ENCODE measurements around the gene NCAPD3.

Gene NCAPD3

DNA sequence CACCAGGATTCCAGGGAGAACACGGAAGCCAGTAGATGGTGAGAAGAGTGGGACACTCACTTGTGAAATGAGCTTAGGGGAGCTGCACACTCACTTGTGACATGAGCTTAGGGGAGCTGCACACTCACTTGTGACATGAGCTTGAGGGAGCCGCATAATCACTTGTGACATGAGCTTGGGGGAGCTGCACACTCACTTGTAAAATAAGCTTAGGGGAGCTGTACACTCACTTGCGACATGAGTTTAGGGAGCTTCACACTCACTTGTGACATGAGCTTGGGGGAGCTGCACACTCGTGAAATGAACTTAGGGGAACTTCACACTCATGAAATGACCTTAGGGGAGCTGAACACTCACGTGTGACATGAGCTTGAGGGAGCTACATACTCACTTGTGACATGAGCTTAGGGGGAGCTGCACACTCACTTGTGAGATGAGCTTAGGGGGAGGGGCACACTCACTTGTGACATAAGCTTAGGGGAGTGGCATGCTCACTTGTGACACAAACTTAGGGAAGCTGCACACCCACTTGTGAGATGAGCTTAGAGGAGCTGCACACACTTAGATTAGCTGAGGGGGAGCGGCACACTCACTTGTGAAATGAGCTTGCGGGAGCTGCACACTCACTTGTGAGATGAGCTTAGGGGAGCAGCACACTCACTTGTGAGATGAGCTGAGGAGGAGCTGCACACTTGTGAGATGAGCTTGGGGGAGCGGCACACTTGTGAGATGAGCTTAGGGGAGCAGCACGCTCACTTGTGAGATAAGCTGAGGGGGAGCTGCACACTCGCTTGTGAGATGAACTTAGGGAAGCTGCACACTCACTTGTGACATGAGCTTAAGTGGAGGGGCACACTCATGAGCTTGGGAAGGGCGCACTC, 59.0 kb downstream of the NCAPD3 start:
- in situ Hi-C loops (cut with MboI; ENCODE audit: low sequenced_read_pairs): no loop called here

DNA sequence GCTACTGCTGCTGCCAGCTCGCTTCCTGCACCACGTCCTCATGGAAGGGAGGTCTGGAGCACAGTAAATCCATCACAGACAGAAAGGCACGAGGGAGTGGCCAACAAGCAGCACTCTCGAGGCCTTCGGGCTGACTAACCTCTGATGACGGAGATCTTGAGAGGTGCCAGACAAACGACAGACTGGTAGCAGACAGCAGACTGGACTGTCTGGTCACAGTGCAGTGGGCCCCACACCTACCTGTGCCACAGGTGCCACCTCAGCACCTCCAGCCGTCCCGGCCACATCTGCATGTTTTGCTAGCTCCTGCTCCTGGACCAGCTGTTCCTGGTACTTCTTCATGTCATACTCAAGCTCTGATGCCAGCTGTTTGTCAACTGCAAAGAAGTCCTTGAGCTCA, 64.1 kb downstream of the NCAPD3 start:
- in situ Hi-C loops (cut with MboI; ENCODE audit: low sequenced_read_pairs): no loop called here

DNA sequence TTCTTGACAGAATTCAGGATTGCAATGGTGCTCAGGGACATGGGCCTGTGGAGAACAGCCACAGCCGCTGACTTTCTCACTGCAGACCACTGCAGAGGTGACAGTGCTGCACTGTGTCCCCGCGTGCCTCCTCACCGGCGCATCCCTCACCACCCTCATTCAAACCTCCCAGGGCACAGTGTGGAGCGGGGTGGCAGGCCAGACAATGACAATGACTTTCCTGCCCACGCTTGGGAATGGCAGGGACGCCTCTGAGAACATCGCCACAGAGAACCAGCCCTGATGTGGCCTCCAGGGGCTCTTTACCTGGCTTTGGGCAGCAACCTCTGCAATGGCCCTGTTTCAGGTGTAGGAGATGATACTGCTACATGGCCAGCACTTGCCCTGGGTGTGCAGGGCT, 65.7 kb downstream of the NCAPD3 start:
- in situ Hi-C loops (cut with MboI; ENCODE audit: low sequenced_read_pairs): no loop called here

GRCh38 chr11:134157451-134157850, 66.3 kb downstream of the NCAPD3 start:
- in situ Hi-C loops (cut with MboI; ENCODE audit: low sequenced_read_pairs): no loop called here

DNA sequence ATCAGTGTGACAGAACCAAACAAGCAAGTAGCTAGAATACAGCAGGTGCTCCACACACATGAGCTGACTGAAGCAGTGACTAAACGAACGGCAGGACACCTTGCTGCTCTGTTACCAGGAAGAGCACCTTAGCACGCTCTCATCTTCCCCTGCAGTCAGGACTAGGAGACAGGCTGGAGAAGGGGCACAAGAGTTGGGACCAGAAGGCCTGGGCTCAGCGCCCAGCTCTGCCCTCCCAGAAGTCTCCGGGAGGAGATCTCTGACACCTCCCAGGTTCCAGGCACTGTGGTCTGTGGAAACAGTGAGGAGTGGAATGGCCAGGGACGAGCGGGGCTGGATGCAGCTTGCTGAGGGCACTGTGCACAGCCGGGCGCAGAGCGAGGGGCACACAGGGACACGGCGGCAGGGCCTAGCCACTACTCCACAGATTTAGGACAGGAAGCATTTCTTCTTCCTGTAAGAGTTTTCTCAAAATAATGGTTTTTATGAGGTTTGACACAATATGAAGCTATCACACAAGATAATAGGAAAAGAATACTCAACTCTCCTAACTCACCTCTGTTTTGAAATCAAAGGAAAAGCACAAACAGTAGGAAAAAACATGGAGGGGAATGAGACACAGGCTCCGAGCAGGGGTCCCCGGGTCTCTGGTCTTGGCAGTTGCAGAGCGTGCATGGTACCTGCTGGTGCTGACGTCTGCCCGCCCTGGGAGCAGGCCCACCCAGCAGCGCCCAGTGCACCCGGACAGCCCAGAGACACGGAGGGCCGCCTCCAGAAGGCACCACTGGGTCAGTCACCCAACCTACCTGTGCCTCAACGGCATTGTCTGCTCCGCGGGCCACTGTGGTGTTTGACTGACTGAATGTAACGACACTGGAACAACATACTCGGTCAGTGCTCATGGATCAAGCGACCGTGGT, 67.6 kb downstream of the NCAPD3 start:
- in situ Hi-C loops (cut with MboI; ENCODE audit: low sequenced_read_pairs): no loop called here

GRCh38 chr11:134155456-134155855, 68.3 kb downstream of the NCAPD3 start:
- in situ Hi-C loops (cut with MboI; ENCODE audit: low sequenced_read_pairs): no loop called here

GRCh38 chr11:134154441-134154840, 69.3 kb downstream of the NCAPD3 start:
- in situ Hi-C loops (cut with MboI; ENCODE audit: low sequenced_read_pairs): no loop called here

GRCh38 chr11:134153147-134153905, 70.4 kb downstream of the NCAPD3 start:
- in situ Hi-C loops (cut with MboI; ENCODE audit: low sequenced_read_pairs): no loop called here

- in situ Hi-C loops (cut with MboI; ENCODE audit: low sequenced_read_pairs): no loop called here
These were observed 71.1 kb downstream of the NCAPD3 start for GRCh38 chr11:134152696-134153095.

- in situ Hi-C loops (cut with MboI; ENCODE audit: low sequenced_read_pairs): no loop called here
These were observed 72.6 kb downstream of the NCAPD3 start for GRCh38 chr11:134151083-134151747.

DNA sequence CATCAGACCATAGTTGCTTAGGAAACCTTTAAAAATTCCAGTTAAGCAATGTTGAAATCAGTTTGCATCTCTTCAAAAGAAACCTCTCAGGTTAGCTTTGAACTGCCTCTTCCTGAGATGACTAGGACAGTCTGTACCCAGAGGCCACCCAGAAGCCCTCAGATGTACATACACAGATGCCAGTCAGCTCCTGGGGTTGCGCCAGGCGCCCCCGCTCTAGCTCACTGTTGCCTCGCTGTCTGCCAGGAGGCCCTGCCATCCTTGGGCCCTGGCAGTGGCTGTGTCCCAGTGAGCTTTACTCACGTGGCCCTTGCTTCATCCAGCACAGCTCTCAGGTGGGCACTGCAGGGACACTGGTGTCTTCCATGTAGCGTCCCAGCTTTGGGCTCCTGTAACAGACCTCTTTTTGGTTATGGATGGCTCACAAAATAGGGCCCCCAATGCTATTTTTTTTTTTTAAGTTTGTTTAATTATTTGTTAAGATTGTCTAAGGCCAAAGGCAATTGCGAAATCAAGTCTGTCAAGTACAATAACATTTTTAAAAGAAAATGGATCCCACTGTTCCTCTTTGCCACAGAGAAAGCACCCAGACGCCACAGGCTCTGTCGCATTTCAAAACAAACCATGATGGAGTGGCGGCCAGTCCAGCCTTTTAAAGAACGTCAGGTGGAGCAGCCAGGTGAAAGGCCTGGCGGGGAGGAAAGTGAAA, 73.4 kb downstream of the NCAPD3 start:
- in situ Hi-C loops (cut with MboI; ENCODE audit: low sequenced_read_pairs): no loop called here

- in situ Hi-C loops (cut with MboI; ENCODE audit: low sequenced_read_pairs): no loop called here
These were observed 74.4 kb downstream of the NCAPD3 start for GRCh38 chr11:134149371-134149770.

- in situ Hi-C loops (cut with MboI; ENCODE audit: low sequenced_read_pairs): no loop called here
These were observed 77.2 kb downstream of the NCAPD3 start for GRCh38 chr11:134146598-134146997.

GRCh38 chr11:134145715-134146114, 78.1 kb downstream of the NCAPD3 start:
- in situ Hi-C loops (cut with MboI; ENCODE audit: low sequenced_read_pairs): no loop called here

DNA sequence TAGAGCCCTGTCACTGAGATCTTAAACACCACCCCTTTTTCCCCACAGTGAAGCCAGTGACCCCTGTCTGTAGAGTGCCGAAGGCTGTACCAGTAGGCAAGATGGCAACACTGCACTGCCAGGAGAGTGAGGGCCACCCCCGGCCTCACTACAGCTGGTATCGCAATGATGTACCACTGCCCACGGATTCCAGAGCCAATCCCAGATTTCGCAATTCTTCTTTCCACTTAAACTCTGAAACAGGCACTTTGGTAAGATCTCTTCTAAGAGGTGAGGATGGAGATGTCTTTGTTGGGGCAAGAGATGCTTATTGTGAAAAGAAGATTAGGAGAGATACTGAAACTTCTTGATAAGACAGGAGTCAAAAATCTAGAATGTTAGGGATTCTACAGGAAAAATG, 79.0 kb downstream of the NCAPD3 start:
- in situ Hi-C loops (cut with MboI; ENCODE audit: low sequenced_read_pairs): no loop called here

DNA sequence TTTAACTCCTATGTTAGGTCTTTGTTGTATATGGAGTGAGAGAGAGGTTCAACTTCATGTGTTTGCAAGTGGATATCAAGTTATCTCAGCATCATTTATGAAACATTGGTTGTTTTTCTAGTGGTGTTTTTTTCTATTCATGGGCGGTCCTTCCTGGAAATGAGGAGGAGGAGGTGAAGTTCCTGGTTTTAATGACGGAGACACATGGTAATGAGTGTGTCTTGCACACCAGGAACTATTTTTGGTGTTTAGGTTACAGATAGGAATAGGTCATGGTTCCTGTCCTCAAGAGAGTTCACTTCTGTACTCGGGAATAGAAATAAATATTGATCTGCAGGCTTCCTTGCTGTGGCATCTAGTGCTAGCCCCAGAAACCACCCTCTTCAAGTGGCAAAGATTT, 80.0 kb downstream of the NCAPD3 start:
- in situ Hi-C loops (cut with MboI; ENCODE audit: low sequenced_read_pairs): no loop called here

DNA sequence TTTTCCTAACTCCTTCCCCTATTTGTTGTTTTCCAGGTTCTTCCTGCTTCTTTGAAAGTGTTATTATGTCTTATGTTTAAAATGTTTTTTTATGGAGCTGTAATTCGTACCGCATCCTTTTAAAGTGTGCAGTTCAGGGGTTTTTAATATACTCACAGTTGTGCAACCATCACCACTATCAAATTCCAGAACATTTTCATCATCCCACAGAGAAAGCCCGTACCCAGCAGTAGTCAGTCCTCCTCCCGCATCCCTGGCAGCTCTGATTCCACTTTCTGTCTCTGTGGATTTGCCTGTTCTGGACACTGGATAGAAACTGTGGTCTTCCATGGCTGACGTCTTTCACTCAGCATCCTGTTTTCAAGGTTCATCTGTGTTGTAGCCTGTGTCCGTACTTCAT, 81.2 kb downstream of the NCAPD3 start:
- in situ Hi-C loops (cut with MboI; ENCODE audit: low sequenced_read_pairs): no loop called here

DNA sequence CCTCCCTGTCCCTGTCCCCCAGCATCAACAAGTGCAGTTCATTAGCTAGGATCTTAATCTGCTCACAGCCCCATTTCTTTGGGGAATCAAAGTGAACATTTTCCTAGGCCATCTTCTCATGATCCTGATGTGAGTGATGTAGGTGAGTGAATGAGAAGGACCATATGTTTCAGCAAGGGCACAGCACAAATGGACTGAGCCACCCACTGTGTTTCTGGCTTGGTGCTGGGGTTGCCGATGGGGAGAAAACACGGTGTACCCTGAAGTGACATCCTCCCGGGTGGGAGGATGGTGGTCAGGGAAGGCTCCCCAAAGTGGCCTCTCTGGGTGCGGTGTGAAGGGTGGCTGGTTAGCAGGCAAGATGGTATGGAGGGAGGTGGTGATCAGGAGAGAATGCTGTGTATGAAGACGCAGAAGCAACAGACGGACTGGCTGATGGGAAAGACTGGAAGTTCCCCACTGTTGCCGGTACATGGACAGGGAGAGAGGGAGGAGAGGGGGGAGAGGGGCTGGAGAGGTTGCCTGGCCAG, 82.7 kb downstream of the NCAPD3 start:
- in situ Hi-C loops (cut with MboI; ENCODE audit: low sequenced_read_pairs): no loop called here

- in situ Hi-C loops (cut with MboI; ENCODE audit: low sequenced_read_pairs): no loop called here
These were observed 83.9 kb downstream of the NCAPD3 start for GRCh38 chr11:134139873-134140331.
